ENCODE data around the gene LRCH1. TPM values are rescaled to one million over a fixed set of nuclear protein-coding genes. Genes with fewer than 3 reads are reported as not detected.

The LRCH1 gene
- total and polyA plus RNA-seq, 4 donors, result 2.6 to 6.6 (median 3.4) TPM

GRCh38 chr13:46553521-46553885 is 533 bp downstream of the LRCH1 start:
- no peak for TF ChIP-seq GABPA (IDR thresholded peaks at IDR 0.05 in 1 of 2, conservative IDR thresholded peaks at IDR 0.05 in 1 of 2)
- TF ChIP-seq YY1 (IDR thresholded peaks at IDR 0.05), result no peak
- peak overlapping the region; percentile 71 to 97 (median 84) for H3K4me3 ChIP-seq (ENCODE audit: low read depth in 1 of 3, low read length in 3 of 3)
- peaks cover 2 to 33% (median 15%) of the 10 kb centered on the region in 4 donors for H3K4me1 ChIP-seq (ENCODE audit: control insufficient read depth in 4 of 4, insufficient read depth in 4 of 4, low read length in 3 of 4)
- H3K27ac ChIP-seq (ENCODE audit: low read depth in 1 of 2, low read length in 2 of 2), result peak overlapping the region; percentile 91 to 98
- H3K27me3 ChIP-seq (ENCODE audit: control insufficient read depth in 4 of 4, insufficient read depth in 4 of 4, low read length in 3 of 4), result no peaks in the 10 kb centered on the region
- no peaks in the 10 kb centered on the region for H3K9me3 ChIP-seq (ENCODE audit: control insufficient read depth in 4 of 4, low read length in 3 of 4)
- DNase-seq (ENCODE audit: low spot score), result no peak
- H3K36me3 ChIP-seq (ENCODE audit: control insufficient read depth in 4 of 4, insufficient read depth in 3 of 4, low read depth in 1 of 4, low read length in 3 of 4), result no peaks in the 10 kb centered on the region
- WGBS, result under 1% methylated on average over 34 of the region's 34 CpGs
- H3K9ac ChIP-seq (ENCODE audit: low read depth in 1 of 2, low read length in 2 of 2), result peak overlapping the region; percentile 37 to 98

- Histone ChIP-seq H3K4me3 (ENCODE audit: low read depth in 1 of 3, low read length in 3 of 3) (peak overlapping the region; percentile 71 to 97 (median 84)), H3K36me3 (ENCODE audit: control insufficient read depth in 4 of 4, insufficient read depth in 3 of 4, low read depth in 1 of 4, low read length in 3 of 4) (no peaks in the 10 kb centered on the region), H3K9me3 (ENCODE audit: control insufficient read depth in 4 of 4, low read length in 3 of 4) (no peaks in the 10 kb centered on the region), H3K4me1 (ENCODE audit: control insufficient read depth in 4 of 4, insufficient read depth in 4 of 4, low read length in 3 of 4) (peaks cover 2 to 33% (median 15%) of the 10 kb centered on the region in 4 donors), H3K9ac (ENCODE audit: low read depth in 1 of 2, low read length in 2 of 2) (peak overlapping the region; percentile 37 to 98), H3K27me3 (ENCODE audit: control insufficient read depth in 4 of 4, insufficient read depth in 4 of 4, low read length in 3 of 4) (no peaks in the 10 kb centered on the region), H3K27ac (ENCODE audit: low read depth in 1 of 2, low read length in 2 of 2) (peak overlapping the region; percentile 91 to 98)
- peak in 1 of 2 donors; percentile 3 for TF ChIP-seq HNF4A (conservative IDR thresholded peaks at IDR 0.05)
- TF ChIP-seq NR2F2 (IDR thresholded peaks at IDR 0.05), result no peak
- peak; percentile 44 for TF ChIP-seq TAF1 (conservative IDR thresholded peaks at IDR 0.05)
- TF ChIP-seq YY1 (IDR thresholded peaks at IDR 0.05), result no peak
- peak; percentile 63 to 78 for TF ChIP-seq GABPA (IDR thresholded peaks at IDR 0.05 in 1 of 2, conservative IDR thresholded peaks at IDR 0.05 in 1 of 2)
- TF ChIP-seq EGR1 (IDR thresholded peaks at IDR 0.05; ENCODE audit: low read depth in 2 of 2), result peak in 1 of 2 donors; percentile 58
- TF ChIP-seq RAD21 (IDR thresholded peaks at IDR 0.05), result peak; percentile 44 to 55
- no peak for TF ChIP-seq HNF4G (IDR thresholded peaks at IDR 0.05)
- TF ChIP-seq CTCF (IDR thresholded peaks at IDR 0.05; ENCODE audit: low read depth, low read length, missing input control), result peak; percentile 39
- TF ChIP-seq ZBTB33 (IDR thresholded peaks at IDR 0.05), result no peak
- peak; percentile 21 for TF ChIP-seq REST (IDR thresholded peaks at IDR 0.05)
- TF ChIP-seq MAX (IDR thresholded peaks at IDR 0.05), result no peak
- DNase-seq (ENCODE audit: low spot score), result peak; percentile 64
- under 1% methylated on average over 75 of the region's 75 CpGs for WGBS
Observed at GRCh38 chr13:46553886-46554858, 1.2 kb downstream of the LRCH1 start.
